IPS-NIHi7 (cell line): ENCODE data around the gene PHYH.
"Not testable (repeated sequence)": the region's sequence is repeated elsewhere in the genome, so short reads cannot be mapped to it uniquely, and the experiment has no call there.

ENCODE experiments used
- DNase-seq: peaks from one replicate; pipeline ENCODE4 v3.0.0; 2012; ENCODE audit warnings: mixed read lengths; ENCODE audit errors: extremely low spot score

PHYH gene

DNA sequence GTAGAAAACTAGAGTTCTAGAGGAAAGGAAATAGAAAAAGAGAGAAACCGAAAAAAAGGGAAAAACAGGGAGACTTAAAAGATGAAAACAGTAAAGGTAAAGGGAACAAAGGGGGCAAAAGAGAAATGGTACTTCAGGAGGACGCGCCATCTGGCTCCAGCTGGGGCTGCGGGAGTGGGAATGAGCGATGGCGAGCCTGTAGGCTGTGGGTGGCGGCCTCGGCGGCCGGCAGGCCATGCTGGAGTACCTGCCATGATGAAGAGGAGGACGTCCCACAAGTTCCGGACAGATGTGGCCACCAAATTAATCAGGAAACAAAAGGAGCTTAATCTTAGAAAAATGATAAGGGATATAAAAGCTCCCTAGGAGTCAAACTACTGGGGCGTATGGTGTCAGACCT lies 21.7 kb upstream of the PHYH start:
- no peak for DNase-seq

DNA sequence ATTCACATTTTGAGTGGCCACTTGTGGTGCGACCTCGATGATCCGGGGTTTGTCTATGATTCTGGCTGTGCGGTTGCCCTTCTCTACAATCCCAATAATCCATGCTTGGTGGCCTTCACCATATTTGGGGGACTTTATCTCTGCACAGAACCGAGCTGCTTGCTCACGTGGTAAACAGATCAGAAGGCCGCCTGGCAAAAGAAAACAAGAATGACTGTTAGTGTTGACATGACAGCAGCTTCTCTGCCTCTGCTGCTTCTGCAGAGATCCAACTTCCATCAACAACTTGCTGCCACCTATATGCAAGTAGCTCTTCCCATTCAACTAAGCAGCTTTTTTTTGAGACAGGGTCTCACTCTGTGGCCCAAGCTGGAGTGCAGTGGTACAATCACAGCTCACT lies 19.3 kb upstream of the PHYH start:
- no peak for DNase-seq

- no peak for DNase-seq
Observed at GRCh38 chr10:13317474-13317873, 17.6 kb upstream of the PHYH start.

DNA sequence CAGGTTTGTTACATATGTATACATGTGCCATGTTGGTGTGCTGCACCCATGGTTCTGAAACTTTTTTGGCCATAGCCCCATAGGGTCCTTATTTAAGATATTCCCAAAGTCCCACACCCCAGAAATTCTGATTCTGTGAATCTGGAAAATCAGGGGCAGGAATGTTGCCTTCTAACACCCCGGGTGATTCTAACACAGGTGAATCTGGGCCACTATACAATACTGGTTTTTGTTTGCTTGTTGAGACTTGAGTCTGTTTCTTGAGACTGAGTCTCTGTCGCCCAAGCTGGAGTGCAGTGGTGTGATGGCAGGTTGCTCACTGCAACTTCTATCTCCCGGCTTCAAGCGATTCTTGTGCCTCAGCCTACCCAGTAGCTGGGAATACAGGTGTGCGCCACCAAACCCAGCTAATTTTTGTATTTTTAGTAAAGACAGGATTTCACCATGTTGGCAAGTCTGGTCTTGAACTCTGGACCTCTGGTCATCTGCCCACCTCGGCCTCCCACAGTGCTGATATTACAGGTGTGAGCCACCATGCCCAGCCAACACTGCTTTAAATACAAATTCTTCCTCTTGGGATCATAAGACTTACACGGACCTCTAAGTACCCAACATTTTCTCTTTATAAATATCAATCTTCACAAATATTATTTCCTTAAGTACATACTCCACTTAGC lies 16.9 kb upstream of the PHYH start:
- no peak for DNase-seq

DNA sequence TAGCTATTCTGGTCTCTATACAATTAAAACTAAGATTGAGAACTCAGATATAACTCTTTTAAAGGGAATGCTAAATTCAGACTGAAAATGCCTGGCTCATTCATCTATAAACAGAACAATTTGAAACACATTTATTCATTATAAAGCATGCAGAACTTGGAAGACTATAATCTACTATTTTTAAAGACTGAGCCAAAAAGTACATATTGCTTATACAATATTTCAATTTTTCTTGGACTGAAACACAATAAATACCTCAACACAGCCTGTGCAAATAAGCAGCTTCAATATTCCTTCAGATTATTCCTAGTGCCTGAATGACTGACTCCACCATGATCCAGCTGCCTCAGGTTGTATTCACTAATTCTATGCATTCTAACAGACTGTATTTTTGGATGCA lies 15.5 kb upstream of the PHYH start:
- no peak for DNase-seq

DNA sequence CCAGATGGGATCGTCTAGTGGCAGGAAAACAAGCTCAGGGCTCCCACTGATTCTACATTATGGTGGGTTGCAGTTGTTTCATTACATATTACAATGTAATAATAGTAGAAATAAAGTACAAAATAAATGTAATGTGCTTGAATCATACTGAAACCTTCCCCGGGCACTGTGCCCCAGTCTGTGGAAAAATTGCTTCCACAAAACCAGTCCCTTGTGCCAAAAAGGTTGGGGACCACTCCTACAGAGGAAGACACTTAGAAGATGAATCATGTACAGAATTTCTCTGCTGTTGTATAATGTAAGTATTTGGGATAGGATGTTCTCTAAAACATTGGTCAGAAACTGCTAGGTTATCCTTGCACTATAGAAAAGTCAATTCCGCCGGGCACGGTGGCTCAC lies 11.3 kb upstream of the PHYH start:
- no peak for DNase-seq

- no peak for DNase-seq
Observed at GRCh38 chr10:13310518-13311176, 10.8 kb upstream of the PHYH start.

DNA sequence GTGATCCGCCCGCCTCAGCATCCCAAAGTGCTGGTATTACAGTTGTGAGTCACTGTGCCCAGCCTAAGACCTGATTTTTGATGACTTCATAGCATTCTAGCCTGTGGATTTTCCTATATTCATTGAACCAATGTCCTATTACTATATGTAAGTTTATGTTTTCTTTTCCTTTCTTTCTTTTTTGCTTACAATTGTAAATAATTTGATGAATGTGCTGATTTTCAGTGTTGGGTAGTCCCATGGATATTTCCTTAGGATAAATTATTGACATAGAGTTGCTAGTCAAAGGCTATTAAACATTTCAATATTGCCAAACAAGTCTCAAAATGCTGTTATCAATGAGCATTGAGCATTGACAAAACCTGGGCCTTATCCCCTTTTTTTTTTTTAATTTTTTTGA lies 9.9 kb upstream of the PHYH start:
- no peak for DNase-seq

DNA sequence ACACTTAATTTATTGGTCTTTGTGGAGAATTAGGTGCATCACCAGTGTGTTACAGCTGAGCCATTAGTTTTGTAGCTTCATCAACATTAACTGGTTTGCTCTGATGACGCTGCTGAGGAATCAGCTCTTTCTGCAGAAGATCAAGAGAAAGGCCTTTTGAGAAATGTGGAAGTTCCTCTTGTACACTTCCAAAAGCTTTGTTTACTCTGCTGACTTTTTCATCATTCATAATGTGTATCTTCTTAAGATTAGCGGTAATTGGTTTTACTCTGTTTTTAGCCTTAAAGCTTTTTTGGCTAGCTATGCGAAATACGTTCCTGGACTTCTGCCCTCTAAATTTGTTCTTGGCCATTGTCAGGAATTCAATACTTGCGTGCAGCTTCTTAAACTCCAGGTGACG lies 8.2 kb upstream of the PHYH start:
- no peak for DNase-seq

- no peak for DNase-seq
Observed at GRCh38 chr10:13306103-13306502, 6.2 kb upstream of the PHYH start.

DNA sequence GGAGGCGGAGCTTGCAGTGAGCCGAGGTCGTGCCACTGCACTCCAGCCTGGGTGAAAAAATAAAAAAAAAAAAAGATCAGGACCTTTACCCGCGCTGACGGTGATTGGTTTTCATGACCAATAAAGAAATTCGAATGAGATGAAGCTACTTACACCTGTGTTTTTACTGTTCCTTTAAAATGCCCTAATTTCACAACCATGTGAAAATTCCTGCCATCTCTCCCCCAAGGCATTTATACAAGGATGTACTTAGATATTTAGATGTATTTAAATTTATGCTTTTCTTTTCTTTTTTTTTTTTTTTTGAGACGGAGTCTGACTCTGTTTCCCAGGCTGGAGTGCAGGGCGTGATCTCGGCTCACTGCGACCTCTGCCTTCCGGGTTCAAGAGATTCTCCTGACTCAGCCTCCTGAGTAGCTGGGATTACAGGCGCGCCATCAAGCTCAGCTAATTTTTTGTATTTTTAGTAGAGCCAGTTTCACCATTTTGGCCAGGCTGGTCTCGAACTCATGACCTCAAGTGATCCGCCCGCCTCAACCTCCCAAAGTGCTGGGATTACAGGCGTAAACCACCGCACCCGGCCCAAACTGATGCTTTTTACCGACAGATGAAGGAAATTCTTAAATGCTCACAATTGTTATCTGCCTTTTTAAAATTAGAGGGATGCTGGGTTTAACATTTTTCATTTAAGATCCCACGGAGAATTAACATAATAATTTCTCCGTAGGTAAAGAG lies 3.1 kb upstream of the PHYH start:
- DNase-seq = no peak

GRCh38 chr10:13298748-13299436 lies 972 bp downstream of the PHYH start:
- DNase-seq = no peak

DNA sequence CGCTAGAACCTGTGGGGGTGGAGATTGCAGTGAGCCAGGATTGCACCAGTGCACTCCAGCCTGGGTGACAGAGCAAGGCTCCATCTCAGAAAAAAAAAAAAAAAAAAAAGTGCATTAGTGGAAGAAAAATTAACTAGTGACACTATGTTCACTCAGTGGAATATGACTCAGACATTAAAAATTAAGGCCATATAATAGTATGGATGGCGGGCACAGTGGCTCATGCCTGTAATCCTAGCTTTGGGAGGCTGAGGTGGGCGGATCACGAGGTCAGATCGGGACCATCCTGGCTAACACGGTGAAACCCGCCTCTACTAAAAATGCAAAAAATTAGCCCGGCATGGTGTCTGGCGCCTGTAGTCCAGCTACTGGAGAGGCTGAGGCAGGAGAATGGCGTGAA lies 3.4 kb downstream of the PHYH start:
- DNase-seq = no peak

DNA sequence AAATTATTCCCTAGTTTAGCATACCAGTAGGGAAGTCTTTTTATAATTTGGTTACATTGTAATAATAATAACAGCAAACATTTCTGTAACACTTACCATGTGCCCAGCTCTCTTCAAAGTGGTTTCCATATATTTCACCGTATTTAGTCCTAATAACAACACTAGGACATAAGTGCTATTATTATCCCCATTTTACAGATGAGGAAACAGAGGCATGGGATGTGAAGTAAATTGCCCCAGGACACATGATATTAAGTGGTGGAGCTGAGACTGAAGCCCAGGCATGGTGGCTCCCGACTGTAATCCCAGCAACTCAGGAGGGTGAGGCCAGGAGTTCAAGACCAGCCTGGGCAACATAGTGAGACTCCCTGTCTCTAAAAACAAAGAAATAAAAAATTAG lies 5.1 kb downstream of the PHYH start:
- DNase-seq = no peak

GRCh38 chr10:13291821-13292773 lies 7.8 kb downstream of the PHYH start:
- no peak for DNase-seq

GRCh38 chr10:13291061-13291460 lies 8.8 kb downstream of the PHYH start:
- DNase-seq = no peak

DNA sequence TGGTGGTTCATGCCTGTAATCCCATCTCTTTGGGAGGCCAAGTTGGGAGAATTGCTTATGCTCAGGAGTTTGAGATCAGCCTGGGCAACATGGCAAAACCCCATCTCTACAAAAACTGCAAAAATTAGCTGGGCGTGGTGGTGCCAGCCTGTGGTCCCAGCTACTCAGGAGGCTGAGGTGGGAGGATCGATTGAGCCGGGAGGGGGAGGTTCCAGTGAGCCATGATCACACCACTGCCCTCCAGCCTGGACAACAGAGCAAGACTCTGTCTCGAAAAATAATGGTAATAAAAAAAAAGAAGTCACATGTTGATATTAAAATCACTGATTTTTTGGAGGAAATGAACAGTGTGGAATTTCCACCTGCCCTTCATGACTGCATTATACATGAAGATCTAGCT lies 15.8 kb downstream of the PHYH start:
- DNase-seq = no peak

- not testable (repeated sequence) for DNase-seq
Observed at GRCh38 chr10:13282348-13282747, 17.5 kb downstream of the PHYH start.

DNA sequence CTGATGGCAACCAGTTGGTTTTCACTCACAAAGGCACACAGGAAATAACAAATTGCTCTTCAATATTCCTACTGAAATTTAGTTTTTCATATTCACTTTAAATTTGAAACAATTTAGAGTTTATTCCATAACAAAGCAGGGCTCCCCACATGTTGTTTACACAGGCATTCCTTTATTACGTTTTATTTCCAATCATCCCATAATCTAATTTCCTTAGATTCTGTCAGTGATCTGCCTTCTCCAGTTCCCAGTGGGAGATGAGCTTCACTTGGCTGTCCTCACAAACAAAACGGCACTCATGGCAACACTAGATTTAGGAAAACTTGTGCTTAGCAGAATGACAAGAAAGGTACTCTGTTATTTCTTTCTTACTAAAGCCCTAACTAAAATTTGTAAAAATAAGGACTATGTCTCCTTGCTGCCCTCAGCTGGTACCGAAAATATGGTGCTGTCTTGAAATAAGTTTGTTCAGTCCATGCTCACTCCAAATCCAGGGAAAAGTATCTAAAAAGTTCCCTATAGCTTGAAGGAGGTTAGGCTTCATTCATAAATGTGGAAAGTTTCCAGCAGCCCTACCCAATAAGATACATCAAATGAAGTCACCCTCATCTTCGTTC lies 23.0 kb downstream of the PHYH start:
- DNase-seq = no peak

GRCh38 chr10:13276146-13276545 lies 23.7 kb downstream of the PHYH start:
- not testable (repeated sequence) for DNase-seq

DNA sequence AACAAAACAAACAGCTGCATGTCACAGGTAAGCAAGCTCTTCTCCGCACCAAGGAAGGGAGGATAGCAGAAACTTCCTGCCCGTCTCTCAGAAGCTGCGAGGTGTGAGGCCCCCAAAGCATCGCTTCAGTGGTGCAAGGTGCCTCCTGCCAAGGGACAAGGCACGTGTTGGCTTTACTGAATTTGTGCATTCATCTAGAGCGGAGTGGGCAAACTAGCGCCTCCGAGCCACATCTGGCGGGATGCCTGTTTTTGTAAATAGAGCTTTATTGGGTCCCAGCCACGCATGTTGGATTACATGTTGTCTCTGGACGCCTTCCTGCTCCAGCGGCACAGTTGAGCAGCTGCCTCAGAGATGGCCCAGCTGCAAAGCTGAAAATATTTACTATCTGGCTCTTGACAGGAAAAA lies 27.7 kb downstream of the PHYH start:
- DNase-seq = no peak
